HCT116 (cell line): ENCODE results near the gene CTIF. TPM values are rescaled to one million over a fixed set of nuclear protein-coding genes. Genes with fewer than 3 reads are reported as not detected.

Experiments
- ATAC-seq: fragments of 200-7000 bp; cut with Tn5 transposase; 2 replicates; pipeline ENCODE4 v1.9.1; 2020; ENCODE audit warnings: mild to moderate bottlenecking, moderate library complexity
- BruUV-seq: library from RNA; stranded (reverse); fragments of 400-500 nt; replicated peaks from 2 replicates; lab custom pipeline; 2021; lab: Mats Ljungman, UMichigan
- CTCF ChIA-PET: fragments of 300-600 bp; sonication (Branson Sonifier 250); formaldehyde crosslinking; loops from one replicate; lab custom pipeline; 2021; ENCODE audit warnings: antibody characterized with exemption; lab: Charles Lee
- POLR2A ChIA-PET: fragments of 300-600, 350-600 bp; sonication (Branson Sonifier 250); formaldehyde crosslinking; loops from one replicate; lab custom pipeline; 2021; ENCODE audit warnings: antibody characterized with exemption; lab: Charles Lee
- RAD21 ChIA-PET, 2 experiments: fragments of 300-600 bp; sonication (Branson Sonifier 250); formaldehyde crosslinking; loops; one replicate each; lab custom pipeline; 2023; ENCODE audit warnings: low total read pairs in 2 of 2; ENCODE audit not compliant: uncharacterized antibody in 2 of 2, unreplicated experiment in 2 of 2, low non-redundant PET in 1 of 2; lab: Charles Lee
- DNase-seq: peaks from one replicate; pipeline ENCODE4 v3.0.0-alpha.2; 2010; ENCODE audit warnings: low read depth, low spot score
- H2AFZ ChIP-seq: fragments of 200-600 bp; shearing (Covaris generic), sonication (generic); 2 replicates; pipeline ENCODE4 v1.6.1; 2017; ENCODE audit warnings: low read depth, mixed run types, mixed read lengths, antibody characterized with exemption, low read length; ENCODE audit not compliant: poor library complexity, severe bottlenecking
- H3K27ac ChIP-seq: 2 replicates; pipeline ENCODE4 v1.5.1; 2012; ENCODE audit warnings: low read depth, low read length
- H3K27me3 ChIP-seq: fragments of 200-600 bp; sonication (generic); 2 replicates; pipeline ENCODE4 v1.6.1; 2016; ENCODE audit warnings: mixed run types, low read length, mixed read lengths; ENCODE audit not compliant: insufficient read depth
- H3K36me3 ChIP-seq, 2 experiments: fragments of 200-500 bp in 1 of 2; fragments of 200-600 bp in 1 of 2; sonication (Bioruptor generic) in 1 of 2; sonication (generic) in 1 of 2; 2 replicates each; pipeline versions ENCODE4 v1.5.1 to v1.6.1; 2014 to 2016; ENCODE audit warnings: low read length in 2 of 2, inconsistent platforms in 1 of 2, mixed read lengths in 1 of 2, mixed run types in 1 of 2; ENCODE audit not compliant: insufficient read depth in 2 of 2, control insufficient read depth in 1 of 2
- H3K4me1 ChIP-seq, 2 experiments: fragments of 200-600 bp in 1 of 2; sonication (generic) in 1 of 2; 2 replicates each; pipeline versions ENCODE4 v1.5.1 to v1.6.1; 2012 to 2017; ENCODE audit warnings: low read length in 2 of 2, inconsistent platforms in 1 of 2, mild to moderate bottlenecking in 1 of 2, mixed read lengths in 1 of 2, mixed run types in 1 of 2, moderate library complexity in 1 of 2; ENCODE audit not compliant: insufficient read depth in 2 of 2, control insufficient read depth in 1 of 2
- H3K4me2 ChIP-seq: fragments of 200-600 bp; sonication (generic); 2 replicates; pipeline ENCODE4 v1.6.1; 2017; ENCODE audit warnings: mixed run types, low read length, mixed read lengths
- H3K4me3 ChIP-seq, 2 experiments: fragments of 200-600 bp in 1 of 2; sonication (generic) in 1 of 2; replicated peaks in 1 of 2; 2 replicates each; pipeline ENCODE4 v1.5.1; 2011 to 2016; ENCODE audit warnings: low read length in 2 of 2, control low read depth in 1 of 2, low read depth in 1 of 2, mild to moderate bottlenecking in 1 of 2, mixed read lengths in 1 of 2, mixed run types in 1 of 2
- H3K79me2 ChIP-seq: fragments of 200-600 bp; sonication (generic); 2 replicates; pipeline ENCODE4 v1.6.1; 2017; ENCODE audit warnings: mild to moderate bottlenecking, mixed run types, low read length, moderate library complexity, mixed read lengths; ENCODE audit not compliant: insufficient read depth
- H3K9ac ChIP-seq: fragments of 200-600 bp; sonication (generic); 2 replicates; pipeline ENCODE4 v1.6.1; 2016; ENCODE audit warnings: low read length, mixed read lengths
- H3K9me2 ChIP-seq: fragments of 200-600 bp; sonication (generic), shearing (Covaris generic); 2 replicates; pipeline ENCODE4 v1.6.1; 2017; ENCODE audit warnings: mixed run types, mild to moderate bottlenecking, moderate library complexity; ENCODE audit not compliant: insufficient read depth
- H3K9me3 ChIP-seq, 2 experiments: fragments of 200-500 bp in 1 of 2; fragments of 200-600 bp in 1 of 2; sonication (Bioruptor generic) in 1 of 2; sonication (generic) in 1 of 2; 2 replicates each; pipeline ENCODE4 v1.6.1; 2014 to 2017; ENCODE audit warnings: low read length in 2 of 2, mixed read lengths in 2 of 2, inconsistent platforms in 1 of 2, low read depth in 1 of 2, mild to moderate bottlenecking in 1 of 2, mixed run types in 1 of 2, moderate library complexity in 1 of 2; ENCODE audit not compliant: control insufficient read depth in 1 of 2, insufficient read depth in 1 of 2
- H4K20me1 ChIP-seq: fragments of 200-600 bp; sonication (generic), shearing (Covaris generic); 2 replicates; pipeline ENCODE4 v1.6.1; 2017; ENCODE audit warnings: mixed run types, mild to moderate bottlenecking, moderate library complexity; ENCODE audit not compliant: insufficient read depth
- ATF3 ChIP-seq: IDR thresholded peaks from 2 replicates; pipeline ENCODE4 v1.6.1; 2012
- CBX3 ChIP-seq: IDR thresholded peaks from 2 replicates; pipeline ENCODE4 v1.6.1; 2012; ENCODE audit warnings: low read depth
- CEBPB ChIP-seq: IDR thresholded peaks from 2 replicates; pipeline ENCODE4 v1.6.1; 2012; ENCODE audit warnings: low read depth
- CTCF ChIP-seq, 3 experiments: fragments of 200-600 bp in 1 of 3; sonication (generic) in 1 of 3; IDR thresholded peaks in 2 of 3; conservative IDR thresholded peaks in 1 of 3; 2 replicates each; pipeline ENCODE4 v1.5.1; 2012 to 2017; ENCODE audit warnings: low read depth in 2 of 3, low read length in 2 of 3, antibody characterized with exemption in 1 of 3, borderline replicate concordance in 1 of 3, control low read depth in 1 of 3, mild to moderate bottlenecking in 1 of 3, mixed read lengths in 1 of 3, mixed run types in 1 of 3, moderate library complexity in 1 of 3; ENCODE audit not compliant: insufficient read depth in 1 of 3
- EGR1 ChIP-seq: IDR thresholded peaks from 2 replicates; pipeline ENCODE4 v1.6.1; 2012; ENCODE audit warnings: low read depth
- ELF1 ChIP-seq: IDR thresholded peaks from 2 replicates; pipeline ENCODE4 v1.6.1; 2012; ENCODE audit warnings: low read depth, borderline replicate concordance
- EZH2phosphoT487 ChIP-seq: fragments of 200-600 bp; IDR thresholded peaks from 2 replicates; pipeline ENCODE4 v1.6.1; 2018; ENCODE audit warnings: antibody characterized with exemption, borderline replicate concordance
- JUND ChIP-seq: IDR thresholded peaks from 2 replicates; pipeline ENCODE4 v1.6.1; 2012
- MAX ChIP-seq: IDR thresholded peaks from 2 replicates; pipeline ENCODE4 v1.6.1; 2012
- POLR2A ChIP-seq: IDR thresholded peaks from 2 replicates; pipeline ENCODE4 v1.7.0; 2011; ENCODE audit warnings: borderline replicate concordance; ENCODE audit not compliant: insufficient read depth, insufficient read length; ENCODE audit errors: extremely low read depth
- POLR2AphosphoS5 ChIP-seq: IDR thresholded peaks from 2 replicates; pipeline ENCODE4 v1.6.1; 2011; ENCODE audit warnings: mild to moderate bottlenecking, low read depth, low read length, moderate library complexity
- RAD21 ChIP-seq: IDR thresholded peaks from 2 replicates; pipeline ENCODE4 v1.6.1; 2012; ENCODE audit warnings: low read depth, mild to moderate bottlenecking
- SP1 ChIP-seq: IDR thresholded peaks from 2 replicates; pipeline ENCODE4 v1.6.1; 2012; ENCODE audit warnings: low read depth
- TCF7L2 ChIP-seq: IDR thresholded peaks from 2 replicates; pipeline ENCODE4 v1.7.0; 2011; ENCODE audit warnings: borderline replicate concordance, inconsistent platforms; ENCODE audit not compliant: insufficient read depth, insufficient read length; ENCODE audit errors: extremely low read depth
- YY1 ChIP-seq: IDR thresholded peaks from 2 replicates; pipeline ENCODE4 v1.6.1; 2011; ENCODE audit warnings: low read length, low read depth, moderate library complexity, mild to moderate bottlenecking; ENCODE audit not compliant: insufficient replicate concordance; ENCODE audit errors: extremely low read depth
- ZNF274 ChIP-seq: fragments of 200-500 bp; sonication (Bioruptor generic); IDR thresholded peaks from 2 replicates; pipeline ENCODE4 v1.6.1; 2014; ENCODE audit warnings: mild to moderate bottlenecking, low read depth, low read length, inconsistent platforms
- intact Hi-C: fragments of 100-400 bp; cut with micrococcal nuclease; formaldehyde crosslinking; loops from 2 replicates; pipeline ENCODE4 v1.10.0; 2022
- total RNA-seq: library from RNA; stranded (reverse); gene quantifications from one replicate; pipeline ENCODE4 v1.2.1, GENCODE V29; 2021; ENCODE audit not compliant: unreplicated experiment

The CTIF gene
- total RNA-seq, 1 experiment from 2014 or later = 19.7 TPM

GRCh38 chr18:48675912-48676311 is 137.1 kb downstream of the CTIF start:
- RAD21 ChIA-PET = interaction anchor here in 1 of 2 experiments (1.0 kb wide), 1 partner anchor 562 kb away, joined by 5 read pairs; no protein-coding TSS in a partner anchor
- no peak overlapping the region for H3K27ac ChIP-seq
- no TSS peak for BruUV-seq
- POLR2A ChIA-PET = no interaction called here
- no peaks in the 10 kb centered on the region for H3K79me2 ChIP-seq
- DNase-seq (no peak), ATAC-seq (no peak)
- intact Hi-C loops = loop anchor here (1.0 to 10.0 kb wide), 10 partner anchors 236 to 1681 kb away; no protein-coding TSS in a partner anchor
- no peak overlapping the region for H3K9ac ChIP-seq
- no peaks in the 10 kb centered on the region for H3K9me2 ChIP-seq
- H3K4me2 ChIP-seq = no peak overlapping the region
- no peak for TF ChIP-seq YY1
- TF ChIP-seq, all 23 proteins: peak for 0
- H4K20me1 ChIP-seq = no peaks in the 10 kb centered on the region
- peaks cover 0 to 7% of the 10 kb centered on the region in 2 experiments; a peak in 2 of 4 replicates for H3K4me1 ChIP-seq
- no peaks in the 10 kb centered on the region for H3K9me3 ChIP-seq
- CTCF ChIA-PET = interaction anchor here (0.6 to 0.7 kb wide), 2 partner anchors 29 to 562 kb away, joined by 3 to 4 read pairs; no protein-coding TSS in a partner anchor
- no peaks in the 10 kb centered on the region for H3K36me3 ChIP-seq
- no peaks in the 10 kb centered on the region for H3K27me3 ChIP-seq
- no peak overlapping the region for H3K4me3 ChIP-seq
- H2AFZ ChIP-seq = no peak overlapping the region

GRCh38 chr18:48676346-48676745 is 137.5 kb downstream of the CTIF start:
- no TSS peak for BruUV-seq
- Histone ChIP-seq H3K27me3 (no peaks in the 10 kb centered on the region), H3K9me2 (no peaks in the 10 kb centered on the region), H3K79me2 (no peaks in the 10 kb centered on the region), H3K4me2 (no peak overlapping the region), H4K20me1 (no peaks in the 10 kb centered on the region), H3K27ac (no peak overlapping the region), H3K36me3 (no peaks in the 10 kb centered on the region), H2AFZ (no peak overlapping the region), H3K9ac (no peak overlapping the region), H3K9me3 (no peaks in the 10 kb centered on the region), H3K4me1 (peaks cover 0 to 7% of the 10 kb centered on the region in 2 experiments; a peak in 2 of 4 replicates), H3K4me3 (no peak overlapping the region)
- intact Hi-C loops = loop anchor here (2.0 to 10.0 kb wide), 8 partner anchors 236 to 1681 kb away; no protein-coding TSS in a partner anchor
- ChIA-PET POLR2A (no interaction called here), RAD21 (interaction anchor here in 1 of 2 experiments (1.0 kb wide), 1 partner anchor 562 kb away, joined by 5 read pairs; no protein-coding TSS in a partner anchor), CTCF (interaction anchor here (0.6 to 1.3 kb wide), 2 partner anchors 29 to 562 kb away, joined by 3 to 8 read pairs; no protein-coding TSS in a partner anchor)
- ATAC-seq = 0 out of 2 replicates have a peak, but pooled peaks have one; percentile 2
- DNase-seq = no peak
- TF ChIP-seq EGR1 (no peak), CBX3 (no peak), TCF7L2 (no peak), ZNF274 (no peak), JUND (no peak), MAX (no peak), POLR2A (no peak), ELF1 (no peak), EZH2phosphoT487 (no peak), CEBPB (no peak), YY1 (no peak), CTCF (IDR thresholded peaks at IDR 0.05 in 2 of 3, conservative IDR thresholded peaks at IDR 0.05 in 1 of 3; ENCODE audit: borderline replicate concordance in 1 of 3, insufficient read depth in 1 of 3, low read depth in 2 of 3, low read length in 2 of 3) (no peak), ATF3 (no peak), POLR2AphosphoS5 (no peak), SP1 (no peak), RAD21 (no peak)
